Activated CD8-positive, alpha-beta memory T cell treated with anti-CD3 and anti-CD28 coated beads for 24 hours (primary cell): ENCODE results near the gene TKTL2.
"Not testable (repeated sequence)": the region's sequence is repeated elsewhere in the genome, so short reads cannot be mapped to it uniquely, and the experiment has no call there.

ENCODE experiments used
- DNase-seq: peaks from one replicate; pipeline ENCODE4 v3.0.0-alpha.2; 2020

Gene TKTL2

GRCh38 chr4:163473576-163473975 lies at the start of gene TKTL2:
TSS of gene TKTL2 (minus strand) at chr4:163473754. CDS start at chr4:163473734, 20 bp downstream.
- no peak for DNase-seq

- no peak for DNase-seq
These were observed 41.6 kb upstream of the TKTL2 start for GRCh38 chr4:163515198-163515597.

- DNase-seq = no peak
These were observed 31.8 kb upstream of the TKTL2 start for GRCh38 chr4:163505374-163505773.

GRCh38 chr4:163500586-163500985 lies 27.0 kb upstream of the TKTL2 start:
- no peak for DNase-seq

GRCh38 chr4:163495900-163496299 lies 22.3 kb upstream of the TKTL2 start:
- DNase-seq = no peak

- peak; percentile 93 for DNase-seq
These were observed 21.0 kb upstream of the TKTL2 start, which contains the start of gene TMA16 for GRCh38 chr4:163494360-163495241. TSS of gene TMA16 (plus strand) at chr4:163494690. CDS start at chr4:163494802, 112 bp downstream.

GRCh38 chr4:163493643-163494359 lies 20.2 kb upstream of the TKTL2 start:
- no peak for DNase-seq

- no peak for DNase-seq
These were observed 19.5 kb upstream of the TKTL2 start for GRCh38 chr4:163492951-163493504.

- no peak for DNase-seq
These were observed 16.4 kb upstream of the TKTL2 start for GRCh38 chr4:163489929-163490328.

GRCh38 chr4:163486321-163486720 lies 12.8 kb upstream of the TKTL2 start:
- no peak for DNase-seq

GRCh38 chr4:163485589-163485988 lies 12.0 kb upstream of the TKTL2 start:
- no peak for DNase-seq

GRCh38 chr4:163484906-163485305 lies 11.4 kb upstream of the TKTL2 start:
- peak; percentile 79 for DNase-seq

- no peak for DNase-seq
These were observed 8.6 kb upstream of the TKTL2 start for GRCh38 chr4:163482190-163482589.

GRCh38 chr4:163476761-163477438 lies 3.3 kb upstream of the TKTL2 start:
- DNase-seq = no peak

GRCh38 chr4:163474027-163474426 lies 473 bp upstream of the TKTL2 start:
- no peak for DNase-seq

GRCh38 chr4:163473130-163473529 lies 424 bp downstream of the TKTL2 start:
- DNase-seq = no peak

GRCh38 chr4:163470391-163470790 lies 3.2 kb downstream of the TKTL2 start:
- DNase-seq = no peak

- no peak for DNase-seq
These were observed 6.3 kb downstream of the TKTL2 start for GRCh38 chr4:163467082-163467770.

- no peak for DNase-seq
These were observed 11.0 kb downstream of the TKTL2 start for GRCh38 chr4:163462556-163462955.

GRCh38 chr4:163448540-163449203 lies 24.9 kb downstream of the TKTL2 start:
- DNase-seq = no peak

- no peak for DNase-seq
These were observed 26.1 kb downstream of the TKTL2 start for GRCh38 chr4:163447481-163447880.

GRCh38 chr4:163447023-163447422 lies 26.5 kb downstream of the TKTL2 start:
- not testable (repeated sequence) for DNase-seq
